NCI-H2107 treated with DMSO at 0.1 percent for 48 hours (cell line): ENCODE measurements around the gene SAMD15.
"Not testable (repeated sequence)": the region's sequence is repeated elsewhere in the genome, so short reads cannot be mapped to it uniquely, and the experiment has no call there.

Experiments used
- DNase-seq: peaks from one replicate; lab custom pipeline; 2025; ENCODE audit not compliant: unreplicated experiment; lab: John Stamatoyannopoulos, UW

The SAMD15 gene

GRCh38 chr14:77375973-77376770 is 1.0 kb upstream of the SAMD15 start:
- DNase-seq: no peak

DNA sequence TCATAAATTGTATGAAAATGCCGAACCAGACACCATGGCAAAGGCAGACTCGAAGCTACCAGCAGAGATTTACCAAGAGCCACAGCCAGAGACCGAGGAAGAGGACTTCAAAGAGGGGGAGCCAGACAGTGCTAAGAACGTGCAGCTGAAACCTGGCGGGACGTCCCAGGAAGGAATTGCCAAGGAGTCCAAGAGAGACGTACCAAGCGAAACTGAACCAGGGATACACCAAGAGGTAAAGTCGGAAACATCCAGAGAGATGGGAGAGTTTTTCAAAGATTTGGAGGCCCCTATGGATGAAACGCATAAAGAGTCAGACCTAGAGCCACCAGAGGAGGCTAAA is 294 bp downstream of the SAMD15 start:
- DNase-seq: no peak

DNA sequence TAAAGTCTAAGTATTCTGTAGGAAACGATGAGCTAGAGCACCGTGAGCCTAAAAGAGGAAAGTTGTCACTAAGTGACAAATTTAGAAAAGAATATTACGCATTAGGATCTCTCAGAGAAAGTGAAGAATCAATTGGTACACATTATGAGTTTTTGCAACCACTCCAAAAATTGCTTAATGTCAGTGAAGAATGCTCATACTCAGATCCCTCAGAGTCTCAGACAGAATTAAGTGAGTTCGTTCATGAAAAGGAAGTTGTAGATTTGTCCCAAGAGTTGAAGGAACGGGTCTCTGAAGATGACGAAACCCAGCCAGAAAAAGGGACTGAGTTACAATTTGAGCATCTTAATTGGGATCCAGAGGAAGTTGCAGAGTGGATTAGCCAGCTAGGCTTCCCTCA is 1.5 kb downstream of the SAMD15 start:
- no peak for DNase-seq

DNA sequence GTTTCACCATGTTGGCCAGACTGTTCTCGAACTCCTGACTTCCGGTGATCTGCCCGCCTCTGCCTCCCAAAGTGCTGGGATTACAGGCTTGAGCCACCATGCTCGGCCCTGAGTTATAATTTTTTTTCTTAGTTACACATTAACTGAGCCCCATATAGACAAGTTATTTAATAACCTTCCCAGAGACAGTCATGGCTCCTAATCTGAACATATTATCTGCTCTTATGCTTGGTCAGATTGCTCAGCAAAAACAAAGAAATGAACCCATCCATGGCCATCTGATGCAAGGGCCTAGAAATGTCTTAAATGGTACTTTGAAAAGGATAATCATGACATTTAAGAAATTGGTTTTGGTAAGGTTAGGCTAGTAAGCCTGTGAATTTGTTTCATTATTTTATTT is 13.0 kb downstream of the SAMD15 start:
- DNase-seq: no peak

- DNase-seq: no peak
Measured at GRCh38 chr14:77400216-77400615, 23.0 kb downstream of the SAMD15 start.

DNA sequence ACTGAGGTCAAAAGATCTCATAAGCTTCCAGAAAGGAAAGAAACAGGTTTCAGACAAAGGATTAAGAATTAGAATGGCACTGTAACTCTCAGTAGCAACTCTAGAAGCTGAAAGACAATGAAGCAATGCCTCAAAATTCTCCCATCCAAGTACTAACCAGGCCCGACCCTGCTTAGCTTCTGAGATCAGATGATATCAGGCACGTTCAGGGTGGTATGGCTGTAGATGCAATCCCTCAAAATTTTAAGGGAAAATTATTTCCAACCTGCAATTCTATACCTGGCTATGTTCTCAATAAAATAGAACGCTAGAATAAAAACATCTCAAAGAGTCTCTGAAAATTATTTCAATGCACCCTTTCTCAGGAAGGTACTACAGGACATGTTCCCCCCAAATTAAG is 26.6 kb downstream of the SAMD15 start:
- no peak for DNase-seq

DNA sequence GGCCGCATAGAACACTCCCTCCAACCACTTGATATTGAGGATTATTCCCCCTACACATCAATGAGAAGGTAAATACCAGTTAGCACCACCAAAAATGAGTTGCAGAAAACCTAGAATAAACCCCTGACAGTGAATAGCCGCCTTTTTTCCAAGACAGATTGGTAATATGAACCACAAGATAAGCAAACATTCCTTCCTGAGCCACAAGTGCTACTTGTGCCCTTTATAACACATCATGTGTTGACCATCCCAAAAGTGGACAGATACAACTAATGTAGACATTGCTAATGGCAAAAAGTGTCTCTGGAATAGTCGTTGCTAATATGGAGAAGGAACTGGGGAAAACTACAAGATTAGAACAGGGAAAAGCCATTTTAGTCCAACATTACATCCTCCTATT is 28.9 kb downstream of the SAMD15 start:
- no peak for DNase-seq

- no peak for DNase-seq
Measured at GRCh38 chr14:77406718-77407117, 29.5 kb downstream of the SAMD15 start.

GRCh38 chr14:77407158-77407557 is 30.0 kb downstream of the SAMD15 start:
- DNase-seq: no peak

DNA sequence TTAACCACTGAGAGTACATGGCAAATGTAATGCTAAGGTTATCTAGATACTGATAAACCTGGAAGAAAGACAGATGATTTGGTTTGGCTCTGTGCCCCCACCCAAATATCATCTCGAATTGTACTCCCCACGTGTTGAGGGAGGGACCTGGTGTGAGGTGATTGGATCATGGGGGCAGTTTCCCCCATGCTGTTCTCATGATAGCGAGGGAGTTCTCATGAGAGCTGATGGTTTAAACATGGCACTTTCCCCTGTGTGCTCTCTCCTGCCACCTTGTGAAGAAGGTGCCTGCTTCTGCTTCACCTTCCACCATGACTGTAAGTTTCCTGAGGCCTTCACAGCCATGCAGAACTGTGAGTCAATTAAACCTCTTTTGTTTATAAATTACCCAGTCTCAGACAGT is 32.0 kb downstream of the SAMD15 start:
- no peak for DNase-seq

GRCh38 chr14:77415403-77416030 is 38.3 kb downstream of the SAMD15 start:
- DNase-seq: not testable (repeated sequence)

GRCh38 chr14:77416098-77416497 is 38.9 kb downstream of the SAMD15 start:
- not testable (repeated sequence) for DNase-seq

- DNase-seq: no peak
Measured at GRCh38 chr14:77416836-77417235, 39.7 kb downstream of the SAMD15 start.

GRCh38 chr14:77421201-77421600 is 44.0 kb downstream of the SAMD15 start:
- DNase-seq: no peak

- no peak for DNase-seq
Measured at GRCh38 chr14:77423423-77423822, 46.2 kb downstream of the SAMD15 start, which contains the start of gene NOXRED1. Gene NOXRED1 (minus strand): TSS chr14:77423523. CDS start chr14:77422889, 634 bp downstream.

- DNase-seq: no peak
Measured at GRCh38 chr14:77424862-77425261, 47.7 kb downstream of the SAMD15 start.

GRCh38 chr14:77426396-77426795 is 49.2 kb downstream of the SAMD15 start:
- no peak for DNase-seq

- DNase-seq: no peak
Measured at GRCh38 chr14:77436042-77436441, 58.9 kb downstream of the SAMD15 start.

- no peak for DNase-seq
Measured at GRCh38 chr14:77438596-77438995, 61.4 kb downstream of the SAMD15 start.

DNA sequence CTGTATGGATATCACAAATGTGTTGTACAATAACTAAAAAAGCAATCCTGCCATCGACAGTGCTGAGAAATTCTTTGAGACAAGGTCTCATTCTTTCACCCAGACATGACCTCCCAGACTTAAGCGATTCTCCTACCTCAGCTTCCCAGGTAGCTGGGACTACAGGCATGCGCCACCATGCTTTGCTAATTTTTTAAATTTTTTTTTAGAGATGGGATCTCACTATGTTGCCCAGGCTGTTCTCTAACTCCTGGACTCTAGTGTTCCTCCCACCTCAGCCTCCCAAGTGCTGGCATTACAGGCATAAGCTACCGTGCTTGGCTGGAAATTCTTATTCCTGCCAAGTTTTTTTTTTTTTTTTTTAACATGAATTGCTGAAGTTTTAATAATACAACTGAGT is 62.7 kb downstream of the SAMD15 start:
- no peak for DNase-seq
